Calu3 (cell line): ENCODE data around the gene ARPC5L. TPM values are rescaled to one million over a fixed set of nuclear protein-coding genes. Genes with fewer than 3 reads are reported as not detected.
A peak's percentile ranks its signal among the peaks of the same experiment; 100 is the strongest.

ENCODE experiments used
- BruUV-seq: library from RNA; stranded (reverse); fragments of 400-500 nt; replicated peaks from 2 replicates; lab custom pipeline; 2021; lab: Mats Ljungman, UMichigan
- CTCF ChIA-PET: fragments of 300-600 bp; sonication (Branson Sonifier 250); formaldehyde crosslinking; loops from one replicate; lab custom pipeline; 2022; ENCODE audit warnings: antibody characterized with exemption; lab: Charles Lee
- DNase-seq: peaks from one replicate; pipeline ENCODE4 v3.0.0; 2022
- H3K27ac Mint-ChIP-seq: one replicate; pipeline ENCODE4 v1.8.0; 2022; ENCODE audit warnings: mixed read lengths; ENCODE audit not compliant: unreplicated experiment
- H3K27me3 Mint-ChIP-seq: one replicate; pipeline ENCODE4 v1.8.0; 2022; ENCODE audit warnings: mixed read lengths; ENCODE audit not compliant: unreplicated experiment
- H3K36me3 Mint-ChIP-seq: one replicate; pipeline ENCODE4 v1.8.0; 2022; ENCODE audit warnings: mild to moderate bottlenecking, moderate library complexity, mixed read lengths; ENCODE audit not compliant: insufficient read depth, unreplicated experiment
- H3K4me1 Mint-ChIP-seq: one replicate; pipeline ENCODE4 v1.8.0; 2022; ENCODE audit warnings: mild to moderate bottlenecking, low read depth, mixed read lengths; ENCODE audit not compliant: unreplicated experiment
- H3K4me3 Mint-ChIP-seq: one replicate; pipeline ENCODE4 v1.8.0; 2022; ENCODE audit warnings: mild to moderate bottlenecking, low read depth, moderate library complexity, mixed read lengths; ENCODE audit not compliant: unreplicated experiment
- H3K9me3 Mint-ChIP-seq: one replicate; pipeline ENCODE4 v1.8.0; 2022; ENCODE audit warnings: low read depth, mixed read lengths; ENCODE audit not compliant: unreplicated experiment
- CTCF ChIP-seq: fragments of 200-600 bp; IDR thresholded peaks from one replicate; pipeline ENCODE4 v1.8.0; 2022; ENCODE audit warnings: antibody characterized with exemption; ENCODE audit not compliant: unreplicated experiment
- intact Hi-C: fragments of 100-400 bp; cut with micrococcal nuclease; formaldehyde crosslinking; loops from one replicate; pipeline ENCODE4 v1.10.0; 2022; ENCODE audit not compliant: unreplicated experiment
- total RNA-seq: library from RNA; stranded (reverse); gene quantifications from 2 replicates; pipeline ENCODE4 v1.2.3, GENCODE V29; 2022

The ARPC5L gene
- total RNA-seq, 1 experiment from 2014 or later = 33.2 TPM

GRCh38 chr9:124868511-124869465, 6.9 kb downstream of the ARPC5L start:
- peak; percentile 88 for DNase-seq
- peak overlapping the region; percentile 77 for H3K27ac Mint-ChIP-seq
- no peaks in the 10 kb centered on the region for H3K27me3 Mint-ChIP-seq
- H3K4me3 Mint-ChIP-seq = peak overlapping the region; percentile 90
- peaks cover 42% of the 10 kb centered on the region for H3K36me3 Mint-ChIP-seq
- CTCF ChIA-PET = no interaction called here
- BruUV-seq = TSS peak; percentile 97
- TF ChIP-seq CTCF = no peak
- intact Hi-C loops = no loop called here
- no peaks in the 10 kb centered on the region for H3K9me3 Mint-ChIP-seq
- H3K4me1 Mint-ChIP-seq = peaks cover 17% of the 10 kb centered on the region

GRCh38 chr9:124869466-124869985, 7.6 kb downstream of the ARPC5L start:
- TF ChIP-seq CTCF = no peak
- H3K9me3 Mint-ChIP-seq = no peaks in the 10 kb centered on the region
- BruUV-seq = no TSS peak
- H3K27ac Mint-ChIP-seq = no peak overlapping the region
- no peaks in the 10 kb centered on the region for H3K27me3 Mint-ChIP-seq
- intact Hi-C loops = no loop called here
- peak overlapping the region; percentile 90 for H3K4me3 Mint-ChIP-seq
- CTCF ChIA-PET = no interaction called here
- peaks cover 44% of the 10 kb centered on the region for H3K36me3 Mint-ChIP-seq
- no peak for DNase-seq
- peaks cover 17% of the 10 kb centered on the region for H3K4me1 Mint-ChIP-seq

- Mint-ChIP-seq H3K4me1 (peaks cover 17% of the 10 kb centered on the region), H3K36me3 (peaks cover 47% of the 10 kb centered on the region), H3K27me3 (no peaks in the 10 kb centered on the region), H3K9me3 (no peaks in the 10 kb centered on the region), H3K27ac (no peak overlapping the region), H3K4me3 (peak overlapping the region; percentile 90)
- DNase-seq = no peak
- TSS peak; percentile 69 for BruUV-seq
- no peak for TF ChIP-seq CTCF
- intact Hi-C loops = loop anchor here (1.0 kb wide), 1 partner anchor 24 kb away; no protein-coding TSS in a partner anchor
- CTCF ChIA-PET = no interaction called here
Observed at GRCh38 chr9:124869986-124870560, 8.1 kb downstream of the ARPC5L start.

DNA sequence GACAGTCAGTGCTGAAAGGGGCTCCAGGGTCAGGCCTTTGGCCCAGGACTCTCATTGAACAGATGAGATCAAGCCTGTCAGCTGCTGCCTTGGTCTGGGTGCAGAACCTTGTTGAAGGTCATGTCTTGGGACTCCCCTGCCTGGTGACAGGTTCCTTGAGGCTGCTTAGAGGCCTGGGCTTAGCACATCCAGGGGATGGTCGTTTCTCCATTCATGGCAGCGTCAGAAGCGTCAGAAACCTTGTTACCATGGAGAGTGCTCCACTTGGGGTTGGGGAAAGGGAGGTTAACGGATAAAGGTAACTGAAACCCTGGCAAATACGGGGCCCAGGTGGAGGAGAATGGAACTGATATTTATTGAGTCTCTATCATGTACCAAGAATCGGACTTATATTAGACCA, 8.8 kb downstream of the ARPC5L start:
- Mint-ChIP-seq H3K36me3 (peaks cover 53% of the 10 kb centered on the region), H3K27me3 (no peaks in the 10 kb centered on the region), H3K9me3 (no peaks in the 10 kb centered on the region), H3K27ac (no peak overlapping the region), H3K4me1 (peaks cover 17% of the 10 kb centered on the region), H3K4me3 (peak overlapping the region; percentile 90)
- DNase-seq = no peak
- no peak for TF ChIP-seq CTCF
- no TSS peak for BruUV-seq
- intact Hi-C loops = loop anchor here (1.0 kb wide), 1 partner anchor 24 kb away; no protein-coding TSS in a partner anchor
- CTCF ChIA-PET = no interaction called here
